OCI-LY7 (cell line): ENCODE data around the gene RIN3. TPM values are rescaled to one million over a fixed set of nuclear protein-coding genes. Genes with fewer than 3 reads are reported as not detected.

Source experiments
- BruUV-seq: library from RNA; stranded (reverse); fragments of 400-500 nt; replicated peaks from 2 replicates; lab custom pipeline; 2021; lab: Mats Ljungman, UMichigan
- CTCF ChIA-PET: fragments of 300-600 bp; sonication (Branson Sonifier 250); formaldehyde crosslinking; loops from one replicate; lab custom pipeline; 2022; ENCODE audit warnings: antibody characterized with exemption; ENCODE audit not compliant: unreplicated experiment; lab: Charles Lee
- POLR2A ChIA-PET: fragments of 300-600 bp; sonication (Branson Sonifier 250); formaldehyde crosslinking; loops from one replicate; lab custom pipeline; 2022; ENCODE audit warnings: antibody characterized with exemption; lab: Charles Lee
- DNase-seq: peaks from one replicate; pipeline ENCODE4 v3.0.0-alpha.2; 2015; ENCODE audit warnings: low spot score
- H2AFZ ChIP-seq: fragments of 200-600 bp; sonication (generic), shearing (Covaris generic); 2 replicates; pipeline ENCODE4 v1.6.1; 2014; ENCODE audit warnings: mild to moderate bottlenecking, antibody characterized with exemption, low read length, moderate library complexity
- H3K27ac ChIP-seq: fragments of 200-600 bp; sonication (generic); 2 replicates; pipeline ENCODE4 v1.5.1; 2014; ENCODE audit warnings: mixed run types, low read depth, mild to moderate bottlenecking, moderate library complexity, low read length, inconsistent platforms; ENCODE audit not compliant: poor library complexity, severe bottlenecking
- H3K36me3 ChIP-seq: fragments of 200-600 bp; sonication (generic); 2 replicates; pipeline ENCODE4 v1.6.1; 2014; ENCODE audit warnings: mild to moderate bottlenecking, antibody characterized with exemption, low read length, moderate library complexity, mixed read lengths; ENCODE audit not compliant: insufficient read depth
- H3K4me1 ChIP-seq: fragments of 200-600 bp; sonication (generic); 2 replicates; pipeline ENCODE4 v1.5.1; 2014; ENCODE audit warnings: mild to moderate bottlenecking, low read length; ENCODE audit not compliant: insufficient read depth, poor library complexity, severe bottlenecking
- H3K4me2 ChIP-seq: fragments of 200-600 bp; sonication (generic); 2 replicates; pipeline ENCODE4 v1.6.1; 2014; ENCODE audit warnings: mild to moderate bottlenecking, low read length
- H3K4me3 ChIP-seq: fragments of 200-600 bp; sonication (generic); 2 replicates; pipeline ENCODE4 v1.5.1; 2014; ENCODE audit warnings: mild to moderate bottlenecking, low read depth, low read length; ENCODE audit not compliant: poor library complexity, severe bottlenecking
- H3K79me2 ChIP-seq: fragments of 200-600 bp; sonication (generic); 2 replicates; pipeline ENCODE4 v1.6.1; 2016; ENCODE audit warnings: low read depth, mild to moderate bottlenecking, low read length, moderate library complexity, mixed read lengths; ENCODE audit not compliant: insufficient read depth
- H3K9me2 ChIP-seq: fragments of 200-600 bp; sonication (generic); 2 replicates; pipeline ENCODE4 v1.6.1; 2016; ENCODE audit warnings: mild to moderate bottlenecking, low read length, mixed read lengths; ENCODE audit not compliant: insufficient read depth
- H3K9me3 ChIP-seq: fragments of 200-600 bp; sonication (generic); 2 replicates; pipeline ENCODE4 v1.6.1; 2014; ENCODE audit warnings: mild to moderate bottlenecking, mixed run types, low read length, mixed read lengths
- H4K20me1 ChIP-seq: fragments of 200-600 bp; sonication (generic); 2 replicates; pipeline ENCODE4 v1.6.1; 2014; ENCODE audit warnings: mild to moderate bottlenecking, antibody characterized with exemption, low read length, moderate library complexity, mixed read lengths; ENCODE audit not compliant: insufficient read depth
- EZH2phosphoT487 ChIP-seq: fragments of 200-600 bp; sonication (generic); IDR thresholded peaks from 2 replicates; pipeline ENCODE4 v1.6.1; 2018; ENCODE audit warnings: low read depth, borderline replicate concordance, mild to moderate bottlenecking, mixed run types, antibody characterized with exemption, low read length, moderate library complexity, mixed read lengths
- intact Hi-C: fragments of 100-400 bp; cut with micrococcal nuclease; formaldehyde crosslinking; loops from one replicate; pipeline ENCODE4 v1.10.0; 2022; ENCODE audit not compliant: unreplicated experiment
- total RNA-seq, 2 experiments: library from RNA; depleted of rRNA in 1 of 2; stranded (reverse); fragments of >200 nt in 1 of 2; shearing (Covaris generic) in 1 of 2; gene quantifications; 2 replicates each; pipeline ENCODE4 v1.2.3, GENCODE V29; 2014 to 2022
- TF ChIP-seq, protein P1 (sequence below): fragments of 200-600 bp; sonication (generic); conservative IDR thresholded peaks from 2 replicates; pipeline ENCODE4 v1.5.1; 2014; ENCODE audit warnings: mild to moderate bottlenecking, antibody characterized with exemption, low read length, moderate library complexity, mixed read lengths

RIN3 gene
- total RNA-seq, 2 experiments from 2014 or later: not detected

DNA sequence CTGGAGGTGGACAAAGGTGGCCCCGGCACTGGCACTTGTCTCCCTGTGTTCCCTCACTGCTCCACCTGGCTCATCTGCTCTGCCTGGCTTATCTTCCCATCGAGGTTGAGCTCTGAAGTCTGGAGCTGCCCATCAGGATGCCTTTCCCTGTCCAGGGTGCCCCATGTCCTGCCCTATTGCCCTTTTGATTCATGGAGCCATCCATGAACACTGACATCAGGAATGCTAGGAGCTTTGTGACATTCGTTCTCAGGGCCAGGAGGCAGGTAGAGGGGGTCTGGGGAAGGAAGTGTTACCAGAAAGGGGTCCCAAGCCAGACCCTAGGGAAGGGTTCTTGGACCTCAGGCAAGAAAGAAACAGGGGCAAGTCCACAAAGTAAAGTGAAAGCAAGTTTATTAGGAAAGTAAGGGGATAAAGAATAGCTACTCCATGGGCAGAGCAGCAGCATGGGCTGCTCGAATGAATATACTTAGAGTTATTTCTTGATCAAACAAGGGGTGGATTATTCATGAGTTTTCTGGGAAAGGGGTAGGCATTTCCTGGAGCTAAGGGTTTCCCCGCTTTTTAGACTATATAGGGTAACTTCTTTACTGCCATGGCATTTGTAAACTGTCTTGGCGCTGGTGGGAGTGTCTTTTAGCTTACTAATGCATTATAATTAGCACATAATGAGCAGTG is 51.6 kb downstream of the RIN3 start:
- BruUV-seq: no TSS peak
- H2AFZ ChIP-seq: no peak overlapping the region
- intact Hi-C loops: no loop called here
- no peak for DNase-seq
- ChIA-PET CTCF (no interaction called here), POLR2A (interaction anchor here (0.6 to 1.4 kb wide), 2 partner anchors 10 to 12 kb away, joined by 3 to 4 read pairs; no protein-coding TSS in a partner anchor)
- no peaks in the 10 kb centered on the region for H3K79me2 ChIP-seq
- no peak overlapping the region for H3K4me2 ChIP-seq
- H3K4me3 ChIP-seq: no peak overlapping the region
- H3K36me3 ChIP-seq: no peaks in the 10 kb centered on the region
- H3K4me1 ChIP-seq: no peaks in the 10 kb centered on the region
- no peaks in the 10 kb centered on the region for H3K9me2 ChIP-seq
- no peaks in the 10 kb centered on the region for H4K20me1 ChIP-seq
- no peak overlapping the region for H3K27ac ChIP-seq
- TF ChIP-seq EZH2phosphoT487: no peak
- TF ChIP-seq, protein P1, sequence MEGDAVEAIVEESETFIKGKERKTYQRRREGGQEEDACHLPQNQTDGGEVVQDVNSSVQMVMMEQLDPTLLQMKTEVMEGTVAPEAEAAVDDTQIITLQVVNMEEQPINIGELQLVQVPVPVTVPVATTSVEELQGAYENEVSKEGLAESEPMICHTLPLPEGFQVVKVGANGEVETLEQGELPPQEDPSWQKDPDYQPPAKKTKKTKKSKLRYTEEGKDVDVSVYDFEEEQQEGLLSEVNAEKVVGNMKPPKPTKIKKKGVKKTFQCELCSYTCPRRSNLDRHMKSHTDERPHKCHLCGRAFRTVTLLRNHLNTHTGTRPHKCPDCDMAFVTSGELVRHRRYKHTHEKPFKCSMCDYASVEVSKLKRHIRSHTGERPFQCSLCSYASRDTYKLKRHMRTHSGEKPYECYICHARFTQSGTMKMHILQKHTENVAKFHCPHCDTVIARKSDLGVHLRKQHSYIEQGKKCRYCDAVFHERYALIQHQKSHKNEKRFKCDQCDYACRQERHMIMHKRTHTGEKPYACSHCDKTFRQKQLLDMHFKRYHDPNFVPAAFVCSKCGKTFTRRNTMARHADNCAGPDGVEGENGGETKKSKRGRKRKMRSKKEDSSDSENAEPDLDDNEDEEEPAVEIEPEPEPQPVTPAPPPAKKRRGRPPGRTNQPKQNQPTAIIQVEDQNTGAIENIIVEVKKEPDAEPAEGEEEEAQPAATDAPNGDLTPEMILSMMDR: no peak
- no peaks in the 10 kb centered on the region for H3K9me3 ChIP-seq

DNA sequence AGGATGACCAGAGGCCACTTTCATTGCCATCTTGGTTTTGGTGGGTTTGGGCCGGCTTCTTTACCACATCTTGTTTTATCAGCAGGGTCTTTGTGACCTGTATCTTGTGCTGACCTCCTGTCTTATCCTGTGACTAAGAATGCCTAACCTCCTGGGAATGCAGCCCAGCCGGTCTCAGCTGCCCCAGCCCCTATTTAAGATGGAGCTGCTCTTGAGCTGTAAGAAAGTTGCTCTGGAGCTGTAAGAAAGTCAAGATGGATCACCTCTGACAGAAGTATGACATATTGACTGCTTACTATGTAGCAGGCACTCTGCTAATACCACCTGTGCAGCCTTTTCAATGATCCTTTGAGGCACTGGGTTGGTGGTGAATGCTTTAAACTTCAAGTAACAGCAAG is 52.1 kb downstream of the RIN3 start:
- CTCF ChIA-PET: no interaction called here
- no peaks in the 10 kb centered on the region for H3K79me2 ChIP-seq
- H3K4me1 ChIP-seq: no peaks in the 10 kb centered on the region
- no peak overlapping the region for H3K4me2 ChIP-seq
- no peaks in the 10 kb centered on the region for H3K9me2 ChIP-seq
- no peaks in the 10 kb centered on the region for H3K36me3 ChIP-seq
- POLR2A ChIA-PET: interaction anchor here (1.4 kb wide), 1 partner anchor 10 kb away, joined by 4 read pairs; no protein-coding TSS in a partner anchor
- H3K27ac ChIP-seq: no peak overlapping the region
- H2AFZ ChIP-seq: no peak overlapping the region
- no peaks in the 10 kb centered on the region for H4K20me1 ChIP-seq
- H3K4me3 ChIP-seq: no peak overlapping the region
- DNase-seq: no peak
- no TSS peak for BruUV-seq
- TF ChIP-seq, protein P1: no peak
- no peak for TF ChIP-seq EZH2phosphoT487
- intact Hi-C loops: no loop called here
- H3K9me3 ChIP-seq: no peaks in the 10 kb centered on the region

DNA sequence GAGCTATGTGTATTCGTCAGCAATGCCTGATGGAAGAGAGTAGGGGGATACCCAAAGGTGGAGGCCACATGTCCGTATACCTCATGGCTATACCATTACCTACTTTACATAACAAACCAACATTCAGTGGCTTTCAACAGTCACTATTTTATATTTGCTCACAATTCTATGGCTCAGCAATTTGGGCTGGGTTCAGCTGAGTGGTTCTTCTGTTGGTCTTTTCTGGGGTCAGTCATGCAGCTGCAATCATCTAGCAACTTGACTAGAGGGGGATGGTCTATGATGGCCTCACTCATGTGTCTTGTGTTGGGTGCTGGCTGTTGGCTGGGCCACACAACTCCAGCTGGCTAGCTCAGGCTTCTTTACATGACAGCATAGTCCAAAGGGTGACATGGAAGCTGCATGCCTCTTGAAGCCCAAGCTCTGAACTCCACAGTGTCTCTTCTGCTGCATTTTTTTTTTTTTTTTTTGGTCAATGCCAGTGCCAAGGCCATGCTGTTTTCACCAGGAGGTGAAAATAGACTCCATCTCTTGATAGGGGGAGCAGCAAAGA is 53.7 kb downstream of the RIN3 start:
- intact Hi-C loops: no loop called here
- Histone ChIP-seq H3K27ac (no peak overlapping the region), H3K79me2 (no peaks in the 10 kb centered on the region), H3K9me2 (no peaks in the 10 kb centered on the region), H3K36me3 (no peaks in the 10 kb centered on the region), H3K9me3 (no peaks in the 10 kb centered on the region), H4K20me1 (no peaks in the 10 kb centered on the region), H2AFZ (no peak overlapping the region), H3K4me3 (no peak overlapping the region), H3K4me1 (no peaks in the 10 kb centered on the region), H3K4me2 (no peak overlapping the region)
- CTCF ChIA-PET: no interaction called here
- no peak for DNase-seq
- BruUV-seq: no TSS peak
- TF ChIP-seq EZH2phosphoT487: no peak
- TF ChIP-seq, protein P1: no peak
- POLR2A ChIA-PET: no interaction called here
